ENCODE results near the gene PITPNB. TPM values are rescaled to one million over a fixed set of nuclear protein-coding genes. Genes with fewer than 3 reads are reported as not detected.
A peak's percentile ranks its signal among the peaks of the same experiment; 100 is the strongest.

Gene PITPNB
- polyA plus RNA-seq, 2 donors, result 22.1 to 39.8 TPM

DNA sequence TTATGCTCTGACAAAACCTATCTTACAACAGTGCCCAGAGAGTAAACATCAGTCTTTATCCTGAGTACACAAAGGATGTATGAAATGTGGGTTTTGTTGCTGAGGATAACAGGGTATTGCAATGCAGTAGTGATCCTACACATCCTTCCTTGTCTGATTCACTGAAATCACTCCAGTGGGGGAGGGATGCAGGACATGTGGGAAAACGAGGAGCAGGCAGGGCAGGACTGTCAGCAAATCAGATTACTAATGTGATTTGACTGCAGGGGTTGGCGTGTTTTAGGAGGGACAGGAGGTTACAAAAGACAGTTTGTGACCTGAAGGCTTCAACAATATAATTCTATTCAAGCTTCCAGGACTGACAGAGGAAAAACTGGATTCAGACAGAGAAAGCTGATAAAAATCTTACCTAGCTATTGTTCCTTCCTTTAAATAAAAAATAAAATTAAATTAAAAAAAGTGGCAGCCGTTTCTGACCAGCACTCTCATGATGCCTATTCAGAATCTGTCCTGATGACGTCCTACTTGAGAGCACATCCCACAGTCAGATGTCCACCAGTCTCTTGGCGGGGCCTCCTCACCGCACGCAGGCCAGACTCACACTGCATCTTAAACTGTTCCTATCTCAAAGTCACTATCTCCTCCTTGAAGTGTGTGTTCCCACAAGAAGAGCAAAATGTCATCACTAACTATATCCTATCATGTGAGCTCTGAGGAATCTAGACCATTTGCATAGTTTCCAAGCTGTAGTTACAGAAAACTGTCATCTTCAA lies 66.9 kb downstream of the PITPNB start:
- Histone ChIP-seq H3K36me3 (ENCODE audit: control insufficient read depth in 2 of 2, insufficient read depth in 2 of 2, low read length in 1 of 2) (peaks cover 9 to 15% of the 10 kb centered on the region in 2 donors), H3K4me3 (ENCODE audit: low read depth in 1 of 2, low read length in 2 of 2) (no peak overlapping the region), H3K9me3 (ENCODE audit: control insufficient read depth in 2 of 2, insufficient read depth in 1 of 2, low read depth in 1 of 2, low read length in 1 of 2) (no peaks in the 10 kb centered on the region), H3K27me3 (ENCODE audit: control insufficient read depth in 1 of 2, insufficient read depth in 2 of 2, low read length in 2 of 2) (no peaks in the 10 kb centered on the region), H3K27ac (ENCODE audit: low read depth in 2 of 2, low read length in 1 of 2) (no peak overlapping the region), H3K4me1 (ENCODE audit: control insufficient read depth in 2 of 2, insufficient read depth in 2 of 2, low read length in 1 of 2) (peaks cover 0 to 4% of the 10 kb centered on the region in 2 donors)
- 78 to 80% methylated on average over 7 of the region's 7 CpGs for WGBS, 2 donors

DNA sequence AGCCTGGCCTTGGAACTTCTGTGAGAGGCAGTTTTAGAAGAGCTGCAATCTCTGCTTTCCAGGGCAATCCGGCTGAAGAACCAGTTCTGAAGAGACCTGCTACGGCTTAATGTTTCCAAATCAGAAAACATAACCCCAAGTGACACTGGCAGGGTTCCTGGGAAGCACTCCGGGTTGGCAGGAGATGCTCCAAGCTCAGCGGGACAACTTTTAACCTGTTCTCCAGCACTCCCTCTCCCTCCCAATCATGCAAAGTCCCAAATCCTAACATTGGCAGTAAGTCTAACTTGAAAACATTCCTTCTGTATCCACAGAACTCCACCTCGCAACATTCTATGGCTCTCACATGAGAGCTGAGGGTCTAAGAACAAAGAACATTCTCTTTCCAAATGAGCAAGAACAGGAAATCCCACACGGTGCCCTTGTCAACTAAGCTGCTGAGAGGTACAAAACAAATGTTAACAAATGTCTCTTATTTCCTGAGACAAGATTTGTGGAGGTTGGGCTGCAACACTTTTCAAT lies 69.0 kb downstream of the PITPNB start:
- Histone ChIP-seq H3K36me3 (ENCODE audit: control insufficient read depth in 2 of 2, insufficient read depth in 2 of 2, low read length in 1 of 2) (peaks cover under 1 to 9% of the 10 kb centered on the region in 2 donors), H3K27me3 (ENCODE audit: control insufficient read depth in 1 of 2, insufficient read depth in 2 of 2, low read length in 2 of 2) (no peaks in the 10 kb centered on the region), H3K9me3 (ENCODE audit: control insufficient read depth in 2 of 2, insufficient read depth in 1 of 2, low read depth in 1 of 2, low read length in 1 of 2) (no peaks in the 10 kb centered on the region), H3K4me3 (ENCODE audit: low read depth in 1 of 2, low read length in 2 of 2) (no peak overlapping the region), H3K4me1 (ENCODE audit: control insufficient read depth in 2 of 2, insufficient read depth in 2 of 2, low read length in 1 of 2) (peaks cover 0 to 4% of the 10 kb centered on the region in 2 donors), H3K27ac (ENCODE audit: low read depth in 2 of 2, low read length in 1 of 2) (peak overlapping the region; percentile 16 to 54)
- WGBS, 2 donors, result 21 to 34% methylated on average over 6 of the region's 6 CpGs

DNA sequence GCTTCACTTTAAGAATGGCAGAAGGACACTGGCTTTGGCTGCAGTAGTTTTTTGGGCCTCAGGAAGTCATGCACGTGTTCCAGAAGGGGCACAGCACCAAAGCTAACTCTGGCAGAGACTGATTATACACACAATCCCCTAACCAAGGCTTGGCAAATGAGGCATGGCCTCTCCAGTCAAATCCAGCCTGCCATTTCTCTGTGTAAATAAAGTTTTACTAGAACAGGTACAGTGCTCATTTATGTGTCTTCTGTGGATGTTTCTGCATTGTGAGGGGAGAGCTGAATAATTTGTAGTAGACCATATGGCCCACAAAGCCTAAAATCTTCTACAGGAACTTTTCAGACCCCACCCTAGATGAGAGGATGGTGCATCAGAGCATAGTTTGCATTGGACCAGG lies 71.1 kb downstream of the PITPNB start:
- H3K4me1 ChIP-seq (ENCODE audit: control insufficient read depth in 2 of 2, insufficient read depth in 2 of 2, low read length in 1 of 2), result peaks cover 0 to 4% of the 10 kb centered on the region in 2 donors
- H3K27me3 ChIP-seq (ENCODE audit: control insufficient read depth in 1 of 2, insufficient read depth in 2 of 2, low read length in 2 of 2), result no peaks in the 10 kb centered on the region
- no peak overlapping the region for H3K4me3 ChIP-seq (ENCODE audit: low read depth in 1 of 2, low read length in 2 of 2)
- peaks cover 0 to 7% of the 10 kb centered on the region in 2 donors for H3K36me3 ChIP-seq (ENCODE audit: control insufficient read depth in 2 of 2, insufficient read depth in 2 of 2, low read length in 1 of 2)
- no peak overlapping the region for H3K27ac ChIP-seq (ENCODE audit: low read depth in 2 of 2, low read length in 1 of 2)
- no peaks in the 10 kb centered on the region for H3K9me3 ChIP-seq (ENCODE audit: control insufficient read depth in 2 of 2, insufficient read depth in 1 of 2, low read depth in 1 of 2, low read length in 1 of 2)
- 83 to 87% methylated on average over 1 of the region's 1 CpG for WGBS, 2 donors

DNA sequence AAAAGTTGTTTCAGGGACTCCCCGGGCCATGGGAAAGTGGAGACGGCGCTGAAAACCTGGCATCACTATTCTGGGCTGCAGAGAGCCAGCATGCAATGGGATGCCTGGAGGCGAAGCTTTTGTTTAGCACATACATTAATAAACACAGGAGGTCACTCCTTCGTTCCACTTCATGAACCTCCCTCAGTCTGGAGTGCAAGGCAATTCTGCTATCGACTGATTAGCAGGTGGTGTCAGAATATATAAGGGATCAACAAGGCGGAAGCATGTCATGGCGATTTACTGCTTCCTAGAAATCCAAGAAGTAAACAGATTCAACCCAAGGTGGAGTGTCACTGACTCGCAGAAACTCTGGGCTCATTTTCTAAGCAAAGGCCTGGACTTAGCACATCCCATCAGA lies 72.1 kb downstream of the PITPNB start:
- WGBS, 2 donors, result 83 to 85% methylated on average over 9 of the region's 9 CpGs
- peaks cover 0 to 7% of the 10 kb centered on the region in 2 donors for H3K36me3 ChIP-seq (ENCODE audit: control insufficient read depth in 2 of 2, insufficient read depth in 2 of 2, low read length in 1 of 2)
- H3K27ac ChIP-seq (ENCODE audit: low read depth in 2 of 2, low read length in 1 of 2), result no peak overlapping the region
- no peaks in the 10 kb centered on the region for H3K27me3 ChIP-seq (ENCODE audit: control insufficient read depth in 1 of 2, insufficient read depth in 2 of 2, low read length in 2 of 2)
- H3K4me1 ChIP-seq (ENCODE audit: control insufficient read depth in 2 of 2, insufficient read depth in 2 of 2, low read length in 1 of 2), result peaks cover 0 to 4% of the 10 kb centered on the region in 2 donors
- no peak overlapping the region for H3K4me3 ChIP-seq (ENCODE audit: low read depth in 1 of 2, low read length in 2 of 2)
- H3K9me3 ChIP-seq (ENCODE audit: control insufficient read depth in 2 of 2, insufficient read depth in 1 of 2, low read depth in 1 of 2, low read length in 1 of 2), result no peaks in the 10 kb centered on the region

DNA sequence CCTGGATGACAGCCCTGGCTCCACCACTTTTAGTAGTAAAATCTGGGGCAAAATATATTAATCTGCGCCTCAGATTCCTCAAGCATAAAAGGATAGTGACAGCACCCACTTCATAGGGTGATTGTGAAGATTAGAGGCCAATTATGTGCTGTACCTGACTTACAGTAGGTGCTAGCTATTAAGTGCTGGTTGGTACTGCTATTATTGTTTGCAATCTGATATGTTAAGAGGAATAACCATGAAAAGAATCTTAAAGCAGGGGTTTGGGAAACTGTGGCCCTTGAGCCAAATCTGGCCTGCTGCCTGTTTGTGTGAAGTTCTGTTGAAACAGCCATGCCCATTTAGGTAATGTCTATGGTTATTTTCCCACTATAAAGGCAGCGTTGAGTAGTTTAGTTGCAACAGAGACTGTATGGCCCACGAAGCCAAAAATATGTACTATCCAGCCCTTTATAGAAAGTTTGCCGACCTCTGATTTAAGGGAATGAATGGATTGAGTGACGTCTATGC lies 72.8 kb downstream of the PITPNB start:
- 91% methylated on average over 5 of the region's 5 CpGs for WGBS, 2 donors
- no peak overlapping the region for H3K4me3 ChIP-seq (ENCODE audit: low read depth in 1 of 2, low read length in 2 of 2)
- H3K36me3 ChIP-seq (ENCODE audit: control insufficient read depth in 2 of 2, insufficient read depth in 2 of 2, low read length in 1 of 2), result peaks cover 0 to 7% of the 10 kb centered on the region in 2 donors
- H3K9me3 ChIP-seq (ENCODE audit: control insufficient read depth in 2 of 2, insufficient read depth in 1 of 2, low read depth in 1 of 2, low read length in 1 of 2), result no peaks in the 10 kb centered on the region
- H3K27ac ChIP-seq (ENCODE audit: low read depth in 2 of 2, low read length in 1 of 2), result no peak overlapping the region
- H3K27me3 ChIP-seq (ENCODE audit: control insufficient read depth in 1 of 2, insufficient read depth in 2 of 2, low read length in 2 of 2), result no peaks in the 10 kb centered on the region
- H3K4me1 ChIP-seq (ENCODE audit: control insufficient read depth in 2 of 2, insufficient read depth in 2 of 2, low read length in 1 of 2), result peaks cover 0 to 4% of the 10 kb centered on the region in 2 donors

DNA sequence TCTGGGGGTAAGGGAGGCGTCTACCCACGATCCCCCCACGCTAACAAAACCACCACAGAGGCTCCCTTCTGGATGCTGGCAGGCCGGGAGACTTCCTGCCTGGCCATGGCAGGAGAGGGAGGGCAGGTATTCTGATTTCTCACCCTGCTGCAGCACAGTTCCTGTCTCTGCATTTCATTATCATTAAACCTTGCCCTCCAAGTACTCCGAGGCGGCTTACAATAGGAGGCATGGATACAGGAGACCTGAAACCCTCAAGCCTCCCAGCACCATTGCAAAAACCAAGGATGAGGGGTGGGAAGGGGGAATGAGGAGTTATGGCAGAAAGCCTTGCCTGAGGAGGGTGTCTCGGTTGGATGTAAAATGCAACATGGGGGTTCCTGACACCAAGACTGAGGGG lies 73.4 kb downstream of the PITPNB start:
- H3K36me3 ChIP-seq (ENCODE audit: control insufficient read depth in 2 of 2, insufficient read depth in 2 of 2, low read length in 1 of 2), result peaks cover 0 to 4% of the 10 kb centered on the region in 2 donors
- H3K4me1 ChIP-seq (ENCODE audit: control insufficient read depth in 2 of 2, insufficient read depth in 2 of 2, low read length in 1 of 2), result peaks cover 0 to 4% of the 10 kb centered on the region in 2 donors
- no peaks in the 10 kb centered on the region for H3K9me3 ChIP-seq (ENCODE audit: control insufficient read depth in 2 of 2, insufficient read depth in 1 of 2, low read depth in 1 of 2, low read length in 1 of 2)
- WGBS, 2 donors, result 78 to 91% methylated on average over 7 of the region's 7 CpGs
- no peak overlapping the region for H3K4me3 ChIP-seq (ENCODE audit: low read depth in 1 of 2, low read length in 2 of 2)
- H3K27me3 ChIP-seq (ENCODE audit: control insufficient read depth in 1 of 2, insufficient read depth in 2 of 2, low read length in 2 of 2), result no peaks in the 10 kb centered on the region
- no peak overlapping the region for H3K27ac ChIP-seq (ENCODE audit: low read depth in 2 of 2, low read length in 1 of 2)

DNA sequence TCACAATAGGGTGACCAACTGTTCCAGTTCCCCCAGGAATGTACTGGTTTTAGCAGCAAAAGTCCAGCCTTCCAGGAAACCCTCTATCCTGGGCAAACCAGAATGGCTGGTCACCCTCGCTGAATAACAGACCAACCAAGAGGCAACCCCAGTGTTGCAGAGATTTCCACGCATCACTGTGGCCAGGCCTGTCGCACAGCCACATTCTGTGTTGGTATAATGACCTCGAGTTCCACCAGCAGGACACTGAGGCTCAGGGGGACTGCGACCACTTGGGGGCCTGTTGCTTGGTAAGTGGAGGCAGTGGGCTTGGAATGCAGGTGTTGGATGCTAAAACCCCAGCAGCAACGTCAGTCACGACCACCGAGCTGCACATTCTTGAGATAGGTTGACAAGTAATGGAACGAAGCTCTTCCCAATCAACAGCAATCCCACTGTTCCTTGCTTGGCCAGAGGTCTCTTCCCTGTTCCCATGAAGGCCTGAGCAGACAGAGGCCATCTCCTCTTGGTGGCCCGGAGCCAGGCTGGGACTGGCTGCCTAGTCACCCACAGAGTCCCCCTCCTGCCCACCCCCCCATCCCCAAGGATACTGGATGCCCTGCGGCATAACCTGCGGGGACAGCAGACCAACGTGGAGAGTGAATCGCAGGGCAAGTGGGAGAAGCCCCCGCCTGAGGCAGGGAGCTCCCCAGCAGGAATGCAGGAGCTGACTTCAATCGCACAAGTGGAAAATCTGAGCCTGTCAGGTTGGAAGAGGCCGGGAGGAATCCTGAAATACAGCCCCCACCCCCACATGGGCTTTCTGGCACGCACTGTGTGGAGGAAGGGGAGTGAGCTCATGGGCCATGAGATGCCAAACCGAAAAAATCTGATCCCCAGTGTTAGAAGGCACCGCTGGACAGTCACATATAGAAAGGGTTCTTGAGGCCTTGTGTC lies 74.1 kb downstream of the PITPNB start:
- peaks cover 0 to 5% of the 10 kb centered on the region in 2 donors for H3K4me1 ChIP-seq (ENCODE audit: control insufficient read depth in 2 of 2, insufficient read depth in 2 of 2, low read length in 1 of 2)
- no peaks in the 10 kb centered on the region for H3K27me3 ChIP-seq (ENCODE audit: control insufficient read depth in 1 of 2, insufficient read depth in 2 of 2, low read length in 2 of 2)
- peaks cover 0 to 3% of the 10 kb centered on the region in 2 donors for H3K36me3 ChIP-seq (ENCODE audit: control insufficient read depth in 2 of 2, insufficient read depth in 2 of 2, low read length in 1 of 2)
- H3K9me3 ChIP-seq (ENCODE audit: control insufficient read depth in 2 of 2, insufficient read depth in 1 of 2, low read depth in 1 of 2, low read length in 1 of 2), result no peaks in the 10 kb centered on the region
- no peak overlapping the region for H3K27ac ChIP-seq (ENCODE audit: low read depth in 2 of 2, low read length in 1 of 2)
- 82 to 87% methylated on average over 20 of the region's 20 CpGs for WGBS, 2 donors
- H3K4me3 ChIP-seq (ENCODE audit: low read depth in 1 of 2, low read length in 2 of 2), result no peak overlapping the region

DNA sequence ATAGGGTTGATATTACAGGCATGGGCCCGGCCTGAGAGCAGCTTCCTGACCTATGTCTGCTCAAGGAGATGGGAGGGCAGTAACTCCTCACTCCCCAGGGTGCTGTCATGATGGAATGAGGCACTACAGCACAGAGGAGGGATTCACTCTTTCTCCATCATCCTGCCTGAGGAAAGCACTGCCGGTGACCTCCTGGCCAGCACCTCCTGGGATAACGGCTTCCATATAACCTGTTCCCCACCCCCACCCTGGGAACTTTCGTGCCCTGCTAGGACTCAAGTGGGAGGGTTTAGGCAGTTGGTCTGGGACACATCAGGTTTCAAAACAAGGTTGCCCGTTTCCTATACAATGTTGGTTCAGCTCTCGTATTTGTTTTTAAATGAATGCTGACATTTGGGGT lies 74.8 kb downstream of the PITPNB start:
- H3K27me3 ChIP-seq (ENCODE audit: control insufficient read depth in 1 of 2, insufficient read depth in 2 of 2, low read length in 2 of 2), result no peaks in the 10 kb centered on the region
- H3K4me1 ChIP-seq (ENCODE audit: control insufficient read depth in 2 of 2, insufficient read depth in 2 of 2, low read length in 1 of 2), result peaks cover 0 to 3% of the 10 kb centered on the region in 2 donors
- no peak overlapping the region for H3K4me3 ChIP-seq (ENCODE audit: low read depth in 1 of 2, low read length in 2 of 2)
- no peak overlapping the region for H3K27ac ChIP-seq (ENCODE audit: low read depth in 2 of 2, low read length in 1 of 2)
- H3K9me3 ChIP-seq (ENCODE audit: control insufficient read depth in 2 of 2, insufficient read depth in 1 of 2, low read depth in 1 of 2, low read length in 1 of 2), result no peaks in the 10 kb centered on the region
- peaks cover 0 to 3% of the 10 kb centered on the region in 2 donors for H3K36me3 ChIP-seq (ENCODE audit: control insufficient read depth in 2 of 2, insufficient read depth in 2 of 2, low read length in 1 of 2)
- WGBS, 2 donors, result 92 to 94% methylated on average over 6 of the region's 6 CpGs

DNA sequence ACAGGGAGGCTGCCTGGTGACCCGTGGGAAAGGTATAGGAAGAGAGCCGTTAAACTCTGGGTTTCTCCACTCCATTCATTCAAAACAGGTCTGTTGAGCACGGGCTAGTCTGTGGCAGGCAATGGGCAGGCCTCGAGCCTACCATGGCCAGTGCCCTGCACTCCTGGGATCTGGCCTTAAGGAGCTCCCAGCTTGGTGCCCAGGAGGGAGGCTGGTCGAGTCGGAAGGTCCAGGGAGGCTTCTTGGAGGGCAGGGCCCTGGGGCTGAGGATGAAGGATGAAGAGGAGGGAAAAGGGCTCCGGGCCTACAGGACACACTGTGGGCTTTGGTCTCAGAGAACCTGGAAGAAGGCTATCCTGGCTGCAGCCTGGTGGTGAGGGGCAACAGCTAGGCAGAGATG lies 75.6 kb downstream of the PITPNB start:
- Histone ChIP-seq H3K27ac (ENCODE audit: low read depth in 2 of 2, low read length in 1 of 2) (no peak overlapping the region), H3K9me3 (ENCODE audit: control insufficient read depth in 2 of 2, insufficient read depth in 1 of 2, low read depth in 1 of 2, low read length in 1 of 2) (no peaks in the 10 kb centered on the region), H3K4me3 (ENCODE audit: low read depth in 1 of 2, low read length in 2 of 2) (no peak overlapping the region), H3K27me3 (ENCODE audit: control insufficient read depth in 1 of 2, insufficient read depth in 2 of 2, low read length in 2 of 2) (no peaks in the 10 kb centered on the region), H3K4me1 (ENCODE audit: control insufficient read depth in 2 of 2, insufficient read depth in 2 of 2, low read length in 1 of 2) (peaks cover 0 to 3% of the 10 kb centered on the region in 2 donors), H3K36me3 (ENCODE audit: control insufficient read depth in 2 of 2, insufficient read depth in 2 of 2, low read length in 1 of 2) (peaks cover 0 to 3% of the 10 kb centered on the region in 2 donors)
- WGBS, 2 donors, result 71 to 74% methylated on average over 7 of the region's 7 CpGs
